CMK (cell line): ENCODE results near the gene ENO2.
"Not testable (repeated sequence)": the region's sequence is repeated elsewhere in the genome, so short reads cannot be mapped to it uniquely, and the experiment has no call there.

Source experiments
- DNase-seq: peaks from one replicate; pipeline ENCODE4 v3.0.0-alpha.2; 2010; ENCODE audit warnings: low read depth

The ENO2 gene

DNA sequence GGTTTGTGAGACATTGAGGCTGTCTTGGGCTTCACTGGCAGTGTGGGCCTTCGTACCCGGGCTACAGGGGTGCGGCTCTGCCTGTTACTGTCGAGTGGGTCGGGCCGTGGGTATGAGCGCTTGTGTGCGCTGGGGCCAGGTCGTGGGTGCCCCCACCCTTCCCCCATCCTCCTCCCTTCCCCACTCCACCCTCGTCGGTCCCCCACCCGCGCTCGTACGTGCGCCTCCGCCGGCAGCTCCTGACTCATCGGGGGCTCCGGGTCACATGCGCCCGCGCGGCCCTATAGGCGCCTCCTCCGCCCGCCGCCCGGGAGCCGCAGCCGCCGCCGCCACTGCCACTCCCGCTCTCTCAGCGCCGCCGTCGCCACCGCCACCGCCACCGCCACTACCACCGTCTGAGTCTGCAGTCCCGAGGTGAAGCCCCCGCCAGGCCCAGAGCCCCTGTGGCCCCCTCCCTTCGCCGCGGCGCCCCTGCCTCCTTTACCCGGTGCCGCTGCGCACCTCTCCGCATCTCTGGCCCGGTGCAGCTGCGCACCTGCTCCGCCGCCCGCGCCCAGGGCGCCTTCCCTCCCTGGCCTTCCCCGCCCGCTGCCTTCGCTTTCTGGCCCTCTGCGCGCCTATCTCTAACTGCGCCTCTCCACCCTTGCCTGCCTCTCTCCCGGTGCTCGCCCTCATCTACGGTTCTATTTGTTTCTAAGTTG, at the start of gene ENO2:
ENO2 (plus strand) TSS at position 335 of the 701 bp plus-strand sequence. CDS start 1,253 bp downstream, outside the sequence.
- no peak for DNase-seq

DNA sequence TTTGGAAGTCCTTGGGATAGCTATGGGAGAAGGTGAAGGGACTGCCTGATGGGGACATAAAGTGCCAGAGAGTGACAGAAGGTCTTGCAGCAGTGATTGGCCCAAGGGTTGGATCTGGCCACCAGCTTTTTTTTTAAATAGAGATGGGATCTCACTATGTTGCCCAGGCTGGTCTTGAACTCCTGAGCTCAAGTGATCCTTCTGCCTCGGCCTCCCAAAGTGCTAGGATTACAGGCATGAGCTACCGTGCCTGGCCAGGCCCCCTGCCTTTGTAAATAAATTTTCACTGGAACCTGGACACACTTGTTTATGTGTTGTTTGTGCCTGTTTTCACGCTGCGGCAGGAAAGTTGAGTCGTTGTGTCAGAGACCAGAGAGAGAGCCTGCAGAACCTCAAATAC, 49.1 kb upstream of the ENO2 start:
- DNase-seq: not testable (repeated sequence)

DNA sequence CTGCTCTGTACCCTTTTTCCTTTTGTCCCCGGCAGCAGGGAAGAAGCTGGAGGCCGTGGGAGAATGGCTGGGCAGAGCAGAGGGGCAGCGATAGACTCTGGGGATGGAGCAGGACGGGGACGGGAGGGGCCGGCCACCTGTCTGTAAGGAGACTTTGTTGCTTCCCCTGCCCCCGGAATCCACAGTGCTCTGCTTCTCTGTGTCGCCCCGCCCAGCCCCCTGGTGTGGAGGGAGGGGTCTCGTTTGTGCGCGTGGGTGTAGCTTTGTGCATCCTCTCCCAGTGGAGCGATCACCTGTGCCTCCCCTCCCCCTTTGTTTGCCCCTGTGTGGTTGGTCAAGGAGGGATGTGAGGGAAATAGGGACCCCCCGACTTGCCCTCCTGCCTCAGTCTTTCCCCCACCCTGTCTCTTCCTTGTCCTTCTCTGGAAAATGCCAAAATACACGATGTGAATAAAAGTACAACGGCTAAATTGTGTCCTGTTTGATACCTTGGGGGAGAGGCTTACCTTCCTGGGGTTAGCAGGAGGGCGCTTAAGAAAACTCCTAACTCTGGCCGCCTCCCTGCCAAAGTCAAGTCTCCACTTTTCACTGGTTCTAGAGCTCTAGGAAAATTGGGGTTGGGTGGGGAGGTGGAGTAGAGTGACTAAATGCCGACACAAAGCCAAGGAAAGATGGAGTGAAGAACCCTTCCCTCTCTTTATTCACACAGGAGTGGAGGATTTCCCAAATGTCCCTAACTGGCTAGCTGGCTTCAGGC, 48.0 kb upstream of the ENO2 start:
- no peak for DNase-seq

DNA sequence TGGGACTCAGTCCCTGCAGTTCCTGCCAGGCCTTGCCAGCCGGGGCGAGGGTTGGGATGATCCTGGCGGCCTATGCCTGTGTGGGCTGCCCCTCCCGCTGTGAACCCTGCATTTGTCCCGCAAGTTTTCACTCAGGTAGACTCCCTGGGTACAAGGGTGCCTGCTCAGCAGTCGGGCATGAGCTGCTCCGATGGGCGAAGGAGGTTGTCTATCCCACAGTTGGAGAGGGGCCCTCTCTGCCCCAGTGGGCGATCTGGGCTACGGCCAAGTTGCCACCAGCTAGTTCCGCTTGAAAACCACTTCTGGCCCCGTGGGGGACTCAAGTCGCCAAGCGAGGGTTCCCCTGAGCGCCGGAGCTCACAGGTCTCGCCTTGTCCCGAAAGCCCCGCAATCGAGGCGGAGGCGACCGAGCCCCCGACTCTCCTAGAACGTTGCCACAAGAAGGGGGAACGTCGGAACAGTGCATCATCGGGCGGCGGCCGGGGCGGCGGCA, 47.4 kb upstream of the ENO2 start:
- no peak for DNase-seq

DNA sequence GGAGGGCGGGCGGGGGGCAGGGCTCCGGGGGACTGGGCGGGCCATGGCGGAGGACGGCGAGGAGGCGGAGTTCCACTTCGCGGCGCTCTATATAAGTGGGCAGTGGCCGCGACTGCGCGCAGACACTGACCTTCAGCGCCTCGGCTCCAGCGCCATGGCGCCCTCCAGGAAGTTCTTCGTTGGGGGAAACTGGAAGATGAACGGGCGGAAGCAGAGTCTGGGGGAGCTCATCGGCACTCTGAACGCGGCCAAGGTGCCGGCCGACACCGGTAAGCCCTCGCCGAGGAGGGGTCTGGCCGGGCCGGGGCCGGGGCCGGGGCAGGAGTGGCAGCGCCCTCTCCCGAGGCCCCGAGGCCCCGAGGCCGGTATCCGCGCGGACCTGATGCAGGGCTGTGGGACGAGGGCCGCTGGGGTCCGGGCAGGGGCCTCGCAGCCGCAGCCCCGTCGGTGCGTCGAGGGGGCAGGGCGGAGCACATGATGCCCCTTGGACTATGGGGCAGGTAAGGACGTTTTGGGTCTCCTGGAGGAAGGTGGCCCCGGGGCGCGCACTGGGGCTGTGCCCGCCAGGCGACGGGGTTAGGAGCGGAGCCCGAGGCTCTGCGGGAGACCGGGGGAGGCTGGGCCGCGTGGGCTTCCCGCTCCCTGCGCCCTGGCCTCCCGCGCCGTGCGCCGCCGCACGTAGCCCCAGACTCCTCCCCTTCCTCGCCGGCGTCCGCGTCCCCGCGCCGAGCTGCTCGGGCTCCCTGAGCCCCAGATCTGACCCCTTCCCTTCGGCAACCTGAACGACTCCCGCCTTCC, 46.8 kb upstream of the ENO2 start, which contains the start of gene TPI1:
TPI1 (plus strand) TSS at position 119 of the 798 bp plus-strand sequence; CDS start at position 155, 36 bp downstream.
- DNase-seq: no peak

DNA sequence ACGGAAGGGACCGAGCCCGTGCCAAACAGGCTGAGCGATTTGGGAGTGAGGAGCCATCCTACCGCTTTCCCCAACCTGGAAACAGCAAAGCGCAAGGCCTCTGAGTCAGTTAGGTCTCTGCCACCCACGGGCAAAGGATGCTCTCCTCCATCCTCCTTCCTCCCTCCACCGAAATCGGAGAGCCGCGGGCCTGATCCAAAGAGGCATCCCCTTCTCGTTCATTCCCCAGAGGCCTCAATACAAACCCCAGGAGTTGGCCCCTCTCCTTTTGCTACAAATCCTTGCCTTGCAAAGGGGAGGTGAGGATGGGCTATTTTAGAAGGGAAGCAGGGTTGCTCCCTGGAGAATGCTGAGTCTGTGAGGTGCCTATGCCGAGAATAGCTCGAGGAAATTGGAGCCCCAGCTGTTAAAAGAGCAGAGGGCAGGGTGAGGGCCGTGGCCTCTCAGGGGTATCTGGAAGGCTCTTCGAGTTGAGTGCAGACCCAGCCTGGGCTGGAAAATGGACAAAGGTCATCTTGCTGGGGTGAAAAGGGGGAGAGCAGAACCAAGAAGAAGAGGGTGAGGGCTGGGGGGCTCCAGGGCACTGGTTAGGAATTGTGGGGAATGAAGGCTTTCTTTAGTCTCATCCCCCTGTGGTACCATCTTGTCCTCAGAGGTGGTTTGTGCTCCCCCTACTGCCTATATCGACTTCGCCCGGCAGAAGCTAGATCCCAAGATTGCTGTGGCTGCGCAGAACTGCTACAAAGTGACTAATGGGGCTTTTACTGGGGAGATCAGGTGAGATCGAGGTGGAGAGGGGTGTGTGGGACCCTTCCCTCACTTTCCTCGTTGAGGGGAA, 46.0 kb upstream of the ENO2 start:
- DNase-seq: no peak

DNA sequence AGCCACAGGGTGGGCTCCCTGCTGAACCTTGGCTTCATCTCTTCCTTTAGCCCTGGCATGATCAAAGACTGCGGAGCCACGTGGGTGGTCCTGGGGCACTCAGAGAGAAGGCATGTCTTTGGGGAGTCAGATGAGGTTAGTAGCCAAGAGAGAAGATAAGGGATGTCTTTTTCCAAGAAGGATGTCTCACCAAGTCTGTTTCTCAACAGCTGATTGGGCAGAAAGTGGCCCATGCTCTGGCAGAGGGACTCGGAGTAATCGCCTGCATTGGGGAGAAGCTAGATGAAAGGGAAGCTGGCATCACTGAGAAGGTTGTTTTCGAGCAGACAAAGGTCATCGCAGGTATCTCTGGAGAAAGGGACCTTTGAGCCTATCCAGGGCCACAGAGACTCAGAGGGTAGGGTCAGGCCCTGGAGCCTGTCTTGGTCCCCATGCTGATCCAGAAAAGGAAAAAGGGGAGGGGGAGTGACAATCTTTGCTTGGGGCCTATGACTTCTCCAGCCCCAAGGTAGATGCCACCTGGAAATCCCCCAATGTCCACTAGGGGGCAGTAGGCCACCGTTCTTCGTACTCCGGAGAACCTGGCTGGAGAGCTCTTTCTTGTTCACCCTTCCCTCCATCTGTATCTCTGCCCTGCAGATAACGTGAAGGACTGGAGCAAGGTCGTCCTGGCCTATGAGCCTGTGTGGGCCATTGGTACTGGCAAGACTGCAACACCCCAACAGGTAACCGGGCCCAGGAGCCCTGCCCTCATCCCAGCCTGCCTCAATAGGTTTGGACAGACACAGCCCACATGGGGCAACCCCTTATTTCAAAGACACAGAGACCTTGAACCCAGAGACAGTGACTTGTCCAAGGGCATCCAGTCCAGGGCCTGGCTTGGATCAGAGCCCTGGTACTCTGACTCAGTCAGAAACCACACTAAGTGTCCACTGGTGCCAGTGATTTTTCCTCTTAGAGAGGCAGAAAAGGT, 45.0 kb upstream of the ENO2 start:
- no peak for DNase-seq

DNA sequence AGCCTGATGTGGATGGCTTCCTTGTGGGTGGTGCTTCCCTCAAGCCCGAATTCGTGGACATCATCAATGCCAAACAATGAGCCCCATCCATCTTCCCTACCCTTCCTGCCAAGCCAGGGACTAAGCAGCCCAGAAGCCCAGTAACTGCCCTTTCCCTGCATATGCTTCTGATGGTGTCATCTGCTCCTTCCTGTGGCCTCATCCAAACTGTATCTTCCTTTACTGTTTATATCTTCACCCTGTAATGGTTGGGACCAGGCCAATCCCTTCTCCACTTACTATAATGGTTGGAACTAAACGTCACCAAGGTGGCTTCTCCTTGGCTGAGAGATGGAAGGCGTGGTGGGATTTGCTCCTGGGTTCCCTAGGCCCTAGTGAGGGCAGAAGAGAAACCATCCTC, 44.1 kb upstream of the ENO2 start:
- not testable (repeated sequence) for DNase-seq

DNA sequence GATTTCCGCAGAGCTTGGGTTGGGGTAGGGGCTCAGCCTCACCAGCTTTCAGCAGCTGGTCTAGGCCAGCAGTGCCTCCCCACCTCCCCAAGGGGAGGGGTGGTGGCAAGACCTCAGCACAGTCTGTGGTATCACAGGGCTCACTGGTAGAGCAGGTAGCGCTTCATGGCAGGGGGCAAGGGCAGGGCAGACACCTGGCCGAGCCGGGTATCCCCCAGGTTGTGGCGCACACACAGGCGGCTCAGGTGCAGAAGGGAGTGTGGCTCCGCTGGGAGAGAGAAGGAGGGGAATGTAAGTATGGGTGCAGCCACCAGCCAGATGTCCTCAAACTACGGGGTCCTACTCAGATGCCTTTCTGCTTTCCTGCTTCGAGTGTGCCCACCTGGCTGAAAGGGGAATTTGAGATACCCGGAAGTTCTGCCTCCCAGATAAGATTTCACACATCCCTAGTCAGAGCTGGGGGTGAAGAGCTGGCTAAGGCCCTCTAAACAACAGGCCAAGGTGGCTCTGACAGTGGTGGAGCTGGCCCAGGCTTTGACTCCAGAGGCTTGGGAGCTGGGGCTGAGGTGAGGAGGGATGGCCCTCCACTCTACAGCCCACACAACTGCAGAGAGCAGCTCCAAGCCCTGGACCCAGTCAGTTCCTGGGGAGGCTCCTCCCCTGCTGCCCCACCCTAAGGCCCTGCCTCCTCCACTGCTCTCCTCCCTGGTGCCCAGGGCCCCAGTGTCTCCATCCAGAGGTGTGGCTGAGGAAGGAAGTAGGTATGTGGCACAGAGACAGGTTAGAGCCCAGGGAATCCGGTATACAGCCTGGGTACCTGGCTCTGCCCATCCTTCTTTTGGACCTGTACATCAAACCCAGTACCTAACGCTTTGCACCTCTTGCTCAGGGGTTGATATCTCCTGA, 43.1 kb upstream of the ENO2 start:
- no peak for DNase-seq

DNA sequence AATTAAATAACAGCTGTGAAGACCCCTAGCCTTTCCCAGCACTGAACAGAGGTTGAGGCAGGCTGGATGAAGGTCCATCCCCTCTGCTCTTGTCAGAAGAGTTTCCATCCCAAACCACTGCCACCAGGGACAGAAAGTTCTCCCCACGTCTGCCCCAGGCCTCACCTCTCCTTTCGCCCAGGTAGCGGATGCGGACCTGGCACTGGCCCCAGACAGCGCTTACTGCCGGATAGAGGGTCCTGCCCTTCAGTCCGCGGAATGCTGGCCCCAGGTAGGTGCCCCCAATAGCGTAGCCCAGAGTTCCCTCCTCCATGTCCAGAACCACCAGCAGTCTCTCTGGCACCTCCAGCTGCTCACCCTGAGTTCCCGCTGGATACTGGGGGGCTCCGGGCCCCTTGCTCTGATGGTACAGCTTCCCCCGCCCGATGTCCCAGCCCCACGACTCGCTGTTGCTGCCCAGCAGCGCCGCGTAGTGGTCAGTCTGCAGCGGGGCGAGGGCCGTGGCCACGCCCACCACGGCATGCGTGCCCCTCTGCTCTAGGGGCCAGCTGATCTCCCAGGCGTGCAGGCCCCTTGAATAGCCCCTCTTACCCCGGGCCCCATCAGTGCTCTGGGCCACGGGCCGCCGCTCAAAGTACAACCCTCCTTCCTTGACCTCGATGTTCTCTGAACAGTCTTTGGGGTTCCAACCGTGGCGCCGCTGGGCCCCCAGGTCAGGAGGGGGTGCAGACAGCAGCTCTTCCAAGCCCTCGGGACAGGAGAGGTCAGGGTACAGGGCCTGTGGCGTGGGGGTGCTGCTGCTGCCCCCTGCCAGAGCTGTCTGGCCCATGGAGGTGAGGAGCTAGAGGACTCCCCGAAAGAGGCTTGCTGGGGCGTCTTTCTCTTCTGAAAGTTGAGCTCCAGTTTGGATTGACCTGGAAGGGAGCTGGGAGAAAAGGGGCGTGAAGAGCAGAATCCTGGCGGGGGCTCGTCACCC, 42.0 kb upstream of the ENO2 start:
- DNase-seq: no peak

DNA sequence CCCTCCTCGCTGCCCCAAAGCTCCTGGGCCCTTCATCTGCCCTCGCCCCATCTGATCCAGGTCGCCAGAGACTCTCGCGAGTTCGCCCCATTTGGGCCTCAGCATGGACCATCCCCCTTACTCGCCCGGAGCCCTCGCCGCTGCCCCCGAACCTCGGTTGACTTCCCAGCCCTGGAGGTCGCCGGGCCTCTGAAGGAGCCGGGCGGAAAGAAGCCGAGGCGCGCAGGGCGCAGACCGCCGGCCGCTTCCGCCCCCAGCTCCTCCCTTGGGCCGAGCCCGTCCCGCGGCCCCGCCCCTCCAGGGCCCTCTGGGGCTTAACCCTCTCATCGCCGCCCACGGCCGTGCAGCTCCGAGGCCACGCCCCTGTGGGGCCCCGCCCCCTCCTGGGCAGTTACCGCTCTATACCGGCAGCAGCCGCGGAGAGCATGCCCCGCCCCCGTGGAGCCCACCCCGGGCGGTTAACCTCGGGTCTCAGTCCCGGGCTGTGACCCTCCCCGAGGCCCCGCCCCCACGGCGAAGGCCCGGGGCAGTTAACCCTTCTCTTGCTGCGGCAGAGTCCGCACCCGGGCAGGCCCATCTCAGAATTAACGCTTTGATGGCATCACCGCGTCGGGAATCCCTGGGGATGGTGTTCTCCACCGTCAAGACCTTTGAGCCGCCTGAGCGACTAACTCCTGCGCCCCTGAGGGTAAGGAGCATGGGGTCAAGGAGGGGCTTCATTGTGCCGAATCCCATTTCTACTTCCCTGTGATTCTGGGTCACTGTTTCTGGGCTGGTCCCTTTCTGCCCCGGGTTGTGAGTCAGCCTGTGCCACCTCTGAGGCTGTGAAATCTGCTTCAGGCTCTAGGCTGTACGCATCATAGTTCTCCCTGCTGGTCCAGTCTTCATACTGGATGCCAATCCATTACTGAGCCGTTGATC, 41.0 kb upstream of the ENO2 start, which contains the start of gene SPSB2:
SPSB2 (minus strand) TSS at position 210 of the 921 bp plus-strand sequence. CDS start 402 bp downstream, outside the sequence.
- peak; percentile 96 for DNase-seq

DNA sequence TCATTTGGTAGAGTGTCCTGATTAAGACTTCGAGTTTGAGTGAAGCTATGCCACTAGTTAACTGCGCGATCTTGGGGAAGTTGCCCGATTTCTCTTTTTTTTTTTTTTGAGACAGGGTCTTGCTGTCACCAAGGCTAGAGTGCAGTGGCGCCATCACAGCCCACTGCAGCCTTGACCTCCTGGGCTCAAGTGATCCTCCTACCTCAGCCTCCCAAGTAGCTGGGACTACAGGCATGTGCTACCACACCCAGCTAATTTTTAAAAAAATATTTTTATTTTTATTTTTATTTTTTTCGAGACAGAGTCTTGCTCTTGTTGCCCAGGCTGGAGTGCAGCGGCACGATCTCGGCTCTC, 40.4 kb upstream of the ENO2 start:
- DNase-seq: not testable (repeated sequence)

DNA sequence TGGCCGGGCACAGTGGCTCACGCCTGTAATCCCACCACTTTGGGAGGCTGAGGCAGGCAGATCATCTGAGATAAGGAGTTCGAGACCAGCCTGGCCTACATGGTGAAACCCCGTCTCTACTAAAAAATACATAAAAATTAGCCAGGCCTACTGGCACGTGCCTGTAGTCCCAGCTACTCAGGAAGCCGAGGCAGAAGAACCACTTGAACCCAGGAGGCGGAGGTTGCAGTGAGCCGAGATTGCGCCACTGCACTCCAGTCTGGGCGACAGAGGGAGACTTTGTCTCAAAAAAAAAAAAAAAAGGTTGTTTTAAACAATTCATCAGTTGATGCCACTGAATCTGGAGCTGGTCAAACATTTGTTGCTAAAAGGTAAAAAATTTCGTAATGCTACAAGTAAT, 34.6 kb upstream of the ENO2 start:
- not testable (repeated sequence) for DNase-seq

DNA sequence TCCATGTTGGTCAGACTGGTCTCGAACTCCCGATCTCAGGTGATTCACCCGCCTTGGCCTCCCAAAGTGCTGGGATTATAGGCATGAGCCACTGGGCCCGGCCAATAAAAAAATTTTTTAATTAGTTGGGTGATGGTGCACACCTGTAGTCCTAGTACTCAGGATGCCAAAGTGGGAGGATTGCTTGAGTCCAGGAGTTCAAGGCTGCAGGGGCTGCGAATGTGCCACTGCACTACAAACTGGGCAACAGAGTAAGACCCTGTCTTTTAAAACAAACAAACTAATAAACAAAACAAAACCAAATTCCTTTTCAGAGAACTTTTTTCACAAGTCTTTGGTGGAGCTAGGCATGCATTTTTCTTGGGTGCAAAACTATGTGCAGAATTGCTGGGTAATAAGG, 31.1 kb upstream of the ENO2 start:
- no peak for DNase-seq

DNA sequence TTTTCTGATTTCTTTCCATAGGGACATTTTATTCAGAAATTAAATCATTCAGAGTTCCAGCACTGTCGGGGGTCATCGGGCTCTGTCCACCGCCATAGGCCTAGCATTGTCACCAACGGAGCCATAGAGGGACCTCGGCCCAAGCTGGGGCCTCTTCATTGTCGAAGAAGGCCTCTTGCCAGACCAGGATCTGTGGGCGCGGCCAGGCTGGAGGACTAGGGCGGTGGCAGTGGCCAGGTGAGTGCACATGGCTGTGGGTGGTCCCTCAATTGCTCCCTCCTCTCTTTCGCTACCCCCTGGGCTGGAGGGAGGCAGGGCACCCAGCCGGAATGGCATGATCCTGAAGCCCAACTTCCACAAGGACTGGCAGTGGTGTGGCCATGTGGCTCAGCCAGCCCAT, 30.7 kb upstream of the ENO2 start:
- no peak for DNase-seq

DNA sequence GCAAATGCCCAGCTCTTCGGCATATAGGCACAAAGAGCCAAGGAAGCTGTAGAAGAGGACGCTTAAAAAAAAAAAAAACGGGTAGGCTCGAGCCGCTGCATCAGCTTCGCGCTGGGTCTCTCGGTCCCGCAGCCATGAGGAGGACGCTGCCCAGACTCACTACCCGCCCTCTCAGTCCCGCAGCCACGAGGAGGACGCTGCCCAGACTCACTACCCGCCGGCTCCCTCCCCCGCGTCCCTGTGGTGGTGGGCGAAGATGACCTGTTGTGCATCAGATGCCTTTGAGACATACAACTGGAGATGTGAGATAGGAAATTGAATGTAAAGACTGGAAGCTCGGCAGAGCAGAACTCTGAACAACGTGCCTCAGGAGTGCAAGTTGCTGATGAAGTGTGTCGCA, 29.8 kb upstream of the ENO2 start:
- no peak for DNase-seq
